GM12801 (cell line): ENCODE data around the gene KIF26A.

Experiments used
- TF ChIP-seq, protein P1 (sequence below): IDR thresholded peaks from one replicate; pipeline ENCODE4 v1.5.1; 2011; ENCODE audit warnings: control low read depth; ENCODE audit not compliant: insufficient read length; ENCODE audit errors: extremely low read depth

KIF26A gene

DNA sequence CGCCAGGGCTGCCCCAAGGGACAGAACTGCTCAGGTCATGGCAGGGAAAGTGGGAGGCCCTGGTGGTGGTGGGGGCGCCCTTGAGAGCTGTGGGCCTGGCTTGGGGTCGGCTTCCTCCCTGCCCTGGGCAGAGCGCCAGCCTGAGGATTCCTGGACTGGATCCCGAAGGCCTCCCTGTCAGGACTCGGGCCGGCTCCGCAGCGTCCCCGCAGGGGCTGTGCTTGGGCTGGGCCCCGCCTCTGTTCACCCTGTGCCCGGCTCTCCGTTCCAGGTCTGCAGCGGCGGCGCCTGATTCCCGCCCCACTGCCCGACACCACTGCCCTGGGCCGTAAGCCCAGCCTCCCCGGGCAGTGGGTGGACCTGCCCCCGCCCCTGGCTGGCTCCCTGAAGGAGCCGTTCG, 39.9 kb downstream of the KIF26A start:
- TF ChIP-seq, protein P1, sequence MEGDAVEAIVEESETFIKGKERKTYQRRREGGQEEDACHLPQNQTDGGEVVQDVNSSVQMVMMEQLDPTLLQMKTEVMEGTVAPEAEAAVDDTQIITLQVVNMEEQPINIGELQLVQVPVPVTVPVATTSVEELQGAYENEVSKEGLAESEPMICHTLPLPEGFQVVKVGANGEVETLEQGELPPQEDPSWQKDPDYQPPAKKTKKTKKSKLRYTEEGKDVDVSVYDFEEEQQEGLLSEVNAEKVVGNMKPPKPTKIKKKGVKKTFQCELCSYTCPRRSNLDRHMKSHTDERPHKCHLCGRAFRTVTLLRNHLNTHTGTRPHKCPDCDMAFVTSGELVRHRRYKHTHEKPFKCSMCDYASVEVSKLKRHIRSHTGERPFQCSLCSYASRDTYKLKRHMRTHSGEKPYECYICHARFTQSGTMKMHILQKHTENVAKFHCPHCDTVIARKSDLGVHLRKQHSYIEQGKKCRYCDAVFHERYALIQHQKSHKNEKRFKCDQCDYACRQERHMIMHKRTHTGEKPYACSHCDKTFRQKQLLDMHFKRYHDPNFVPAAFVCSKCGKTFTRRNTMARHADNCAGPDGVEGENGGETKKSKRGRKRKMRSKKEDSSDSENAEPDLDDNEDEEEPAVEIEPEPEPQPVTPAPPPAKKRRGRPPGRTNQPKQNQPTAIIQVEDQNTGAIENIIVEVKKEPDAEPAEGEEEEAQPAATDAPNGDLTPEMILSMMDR = no peak

DNA sequence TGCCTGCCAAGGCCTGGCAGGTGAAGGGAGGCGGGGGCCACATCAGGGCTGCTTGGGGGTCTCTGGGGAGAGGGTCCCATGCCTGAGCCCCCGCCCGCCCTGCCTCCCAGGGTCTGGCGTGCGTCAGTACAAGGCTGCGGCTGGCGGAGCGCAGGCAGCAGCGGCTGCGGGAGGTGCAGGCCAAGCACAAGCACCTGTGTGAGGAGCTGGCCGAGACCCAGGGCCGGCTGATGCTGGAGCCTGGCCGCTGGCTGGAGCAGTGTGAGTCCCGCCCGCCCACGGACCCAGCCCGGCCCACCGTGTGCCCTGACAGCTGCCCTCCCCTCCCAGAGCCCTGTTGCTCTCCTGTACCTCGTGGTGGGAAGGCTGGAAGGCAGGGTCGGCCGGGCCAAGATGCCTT, 40.7 kb downstream of the KIF26A start:
- TF ChIP-seq, protein P1 = no peak

DNA sequence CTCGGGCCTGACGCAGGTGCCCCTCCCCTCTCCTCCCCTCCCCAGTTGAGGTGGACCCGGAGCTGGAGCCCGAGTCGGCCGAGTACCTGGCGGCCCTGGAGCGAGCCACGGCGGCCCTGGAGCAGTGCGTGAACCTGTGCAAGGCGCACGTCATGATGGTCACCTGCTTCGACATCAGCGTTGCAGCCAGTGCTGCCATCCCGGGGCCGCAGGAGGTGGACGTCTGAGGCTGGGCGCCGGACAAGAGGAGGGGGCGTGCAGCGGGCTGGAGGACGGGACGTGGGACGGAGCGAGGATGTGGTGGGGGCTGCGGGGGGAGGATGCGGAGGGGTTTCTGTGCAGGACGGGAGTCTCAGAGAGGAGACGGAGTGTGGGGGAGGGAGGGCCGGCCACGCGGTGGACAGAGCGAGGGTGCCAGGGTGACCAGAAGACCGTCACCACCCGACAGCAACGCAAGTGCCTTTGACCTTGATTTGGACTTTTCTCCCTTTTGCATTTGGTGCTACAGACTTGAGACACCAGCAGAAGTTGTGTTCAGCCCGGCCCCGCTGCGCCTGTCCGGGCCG, 41.3 kb downstream of the KIF26A start:
- TF ChIP-seq, protein P1 = no peak

DNA sequence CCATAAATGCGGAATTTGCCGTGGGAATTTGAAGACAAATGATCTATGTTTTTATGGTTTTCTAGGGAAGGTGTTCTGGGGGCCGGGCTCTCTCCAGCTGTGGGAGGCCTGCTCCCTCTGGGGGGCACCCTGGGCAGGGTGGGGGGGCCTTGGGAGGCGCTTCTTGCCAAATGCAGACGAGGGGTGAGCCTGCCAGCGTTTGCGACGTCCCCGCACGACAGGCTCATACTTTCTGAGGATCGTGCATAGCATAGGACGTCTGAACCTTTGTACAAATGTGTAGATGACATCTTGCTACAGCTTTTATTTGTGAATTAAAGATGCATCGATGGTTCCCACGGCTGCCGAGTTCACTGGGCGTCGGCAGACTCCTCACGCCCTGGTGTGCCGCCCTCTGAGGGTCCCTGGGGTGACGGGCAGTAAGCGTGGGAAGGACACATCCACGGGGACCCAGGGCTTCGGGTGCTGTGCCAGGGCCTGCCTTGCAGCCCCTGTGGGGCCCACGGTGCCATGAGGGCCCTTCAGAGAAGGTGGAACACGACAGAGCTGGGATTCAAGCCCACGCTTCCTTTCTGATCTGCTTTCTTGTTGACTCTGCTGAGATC, 42.3 kb downstream of the KIF26A start:
- TF ChIP-seq, protein P1 = no peak

GRCh38 chr14:104181761-104182530, 43.6 kb downstream of the KIF26A start:
- TF ChIP-seq, protein P1 = no peak

- TF ChIP-seq, protein P1 = no peak
These were observed 44.6 kb downstream of the KIF26A start for GRCh38 chr14:104182857-104183425.

- TF ChIP-seq, protein P1 = no peak
These were observed 45.4 kb downstream of the KIF26A start for GRCh38 chr14:104183796-104184195.
